Measurements from ENCODE around the gene SFMBT1. TPM values are rescaled to one million over a fixed set of nuclear protein-coding genes. Genes with fewer than 3 reads are reported as not detected.

Gene SFMBT1
- total and polyA plus RNA-seq, 2 of the 4 experiments (the other 2 are of a cell fraction) = 1.0 to 1.8 TPM

DNA sequence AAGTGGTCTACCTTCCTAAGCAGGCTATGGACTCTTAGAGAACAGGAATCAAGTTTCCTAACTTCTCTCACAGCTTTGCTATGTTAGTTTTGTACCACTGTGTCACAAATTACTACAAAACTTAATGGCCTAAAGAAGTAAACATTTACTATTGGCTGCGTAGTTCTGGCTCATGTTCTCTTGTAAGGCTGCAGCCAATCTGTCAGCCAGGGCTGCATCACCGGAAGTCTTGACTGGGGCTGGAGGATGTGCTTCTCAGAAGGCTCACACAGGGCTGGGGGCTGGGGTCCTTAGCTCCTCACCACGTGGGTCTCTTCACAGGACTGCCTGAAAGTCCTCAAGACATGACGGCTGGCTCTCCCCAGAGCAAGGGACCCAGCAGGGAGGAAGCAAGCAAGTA is 164.0 kb downstream of the SFMBT1 start:
- no peak overlapping the region for H3K9ac ChIP-seq (ENCODE audit: low read depth, low read length)
- H3K27me3 ChIP-seq (ENCODE audit: control insufficient read depth, insufficient read depth, low read length) = no peaks in the 10 kb centered on the region
- peak overlapping the region; percentile 32 for H2AFZ ChIP-seq (replicated peaks; ENCODE audit: low read length, poor library complexity)
- H4K91ac ChIP-seq (ENCODE audit: insufficient read depth, low read depth, low read length) = no peak overlapping the region
- H3K79me1 ChIP-seq (ENCODE audit: low read depth in 1 of 2, low read length in 2 of 2) = peaks cover 12 to 54% of the 10 kb centered on the region in 2 experiments
- intact Hi-C loops (cut with micrococcal nuclease) (no loop called here), dilution Hi-C loops (cut with HindIII; ENCODE audit: low sequenced_read_pairs, unreplicated experiment) (no loop called here), in situ Hi-C loops (cut with MboI; ENCODE audit: low sequenced_read_pairs) (no loop called here)
- H3K56ac ChIP-seq (ENCODE audit: extremely low read depth, insufficient read depth, low read length) = no peak overlapping the region
- peak overlapping the region; percentile 48 to 49; a peak in 2 of 4 replicates for H4K8ac ChIP-seq (ENCODE audit: low read depth in 2 of 2, low read length in 2 of 2)
- TF ChIP-seq RFX5 (IDR thresholded peaks at IDR 0.05; ENCODE audit: low read depth, low read length) = no peak
- TF ChIP-seq MXI1 (IDR thresholded peaks at IDR 0.05; ENCODE audit: borderline replicate concordance, low read depth, low read length) = no peak
- TF ChIP-seq NFE2L2 (IDR thresholded peaks at IDR 0.05; ENCODE audit: low read depth, low read length) = no peak
- TF ChIP-seq, protein P1, sequence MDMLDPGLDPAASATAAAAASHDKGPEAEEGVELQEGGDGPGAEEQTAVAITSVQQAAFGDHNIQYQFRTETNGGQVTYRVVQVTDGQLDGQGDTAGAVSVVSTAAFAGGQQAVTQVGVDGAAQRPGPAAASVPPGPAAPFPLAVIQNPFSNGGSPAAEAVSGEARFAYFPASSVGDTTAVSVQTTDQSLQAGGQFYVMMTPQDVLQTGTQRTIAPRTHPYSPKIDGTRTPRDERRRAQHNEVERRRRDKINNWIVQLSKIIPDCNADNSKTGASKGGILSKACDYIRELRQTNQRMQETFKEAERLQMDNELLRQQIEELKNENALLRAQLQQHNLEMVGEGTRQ (IDR thresholded peaks at IDR 0.05; ENCODE audit: low read depth, low read length) = no peak
- no peak for TF ChIP-seq MAZ (IDR thresholded peaks at IDR 0.05; ENCODE audit: borderline replicate concordance, low read depth, low read length)
- no peak for TF ChIP-seq BHLHE40 (IDR thresholded peaks at IDR 0.05; ENCODE audit: low read depth, low read length)
- TF ChIP-seq CHD1 (IDR thresholded peaks at IDR 0.05; ENCODE audit: low read depth, low read length) = no peak
- TF ChIP-seq RAD21 (IDR thresholded peaks at IDR 0.05; ENCODE audit: low read length) = no peak
- no peak overlapping the region for H2BK15ac ChIP-seq (ENCODE audit: low read depth, low read length)
- H2BK5ac ChIP-seq (ENCODE audit: low read depth, low read length, poor library complexity, severe bottlenecking) = no peak overlapping the region
- ATAC-seq (ENCODE audit: low read depth) (peak; percentile 96), DNase-seq (peak; percentile 67)
- H3K14ac ChIP-seq (replicated peaks; ENCODE audit: low read depth, low read length) = no peak overlapping the region
- no peaks in the 10 kb centered on the region for H4K20me1 ChIP-seq (ENCODE audit: insufficient read depth, low read length)
- peak overlapping the region; percentile 45; the same call in 1 of the 2 replicates for H3K27ac ChIP-seq (ENCODE audit: insufficient read depth, low read length)
- H3K4ac ChIP-seq (ENCODE audit: low read depth, low read length) = 0 out of 2 replicates have a peak overlapping the region, but pooled peaks have one; percentile 45
- H3K4me1 ChIP-seq (ENCODE audit: control insufficient read depth, insufficient read depth, low read length) = peaks cover 5% of the 10 kb centered on the region
- H2BK120ac ChIP-seq (ENCODE audit: low read depth, low read length) = no peak overlapping the region
- 5% methylated on average over 3 of the region's 4 CpGs; no CpG with 5 or more reads in 1 of the 2 experiments for WGBS, 2 experiments (ENCODE audit: extremely low coverage in 2 of 2, insufficient read length in 1 of 2)
- H3K18ac ChIP-seq (ENCODE audit: low read depth, low read length) = no peak overlapping the region
- H3K9me1 ChIP-seq (ENCODE audit: insufficient read depth, low read length) = peaks cover 5% of the 10 kb centered on the region; the same call in 1 of the 2 replicates
- H3K36me3 ChIP-seq (ENCODE audit: control insufficient read depth, insufficient read depth, low read length) = peaks cover 5% of the 10 kb centered on the region; the same call in 1 of the 2 replicates
- no peak overlapping the region; the same call in 1 of the 2 replicates for H2AK5ac ChIP-seq (ENCODE audit: low read depth, low read length)
- no peak overlapping the region for H3K23ac ChIP-seq (ENCODE audit: low read depth, low read length)
- ChIA-PET CTCF (interaction anchor here (0.8 to 1.5 kb wide), 3 partner anchors 8 to 12 kb away, joined by 3 read pairs; no protein-coding TSS in a partner anchor), POLR2A (ENCODE audit: unreplicated experiment) (no interaction called here)
- no peak overlapping the region for H3K4me3 ChIP-seq (ENCODE audit: insufficient read depth, low read depth, low read length)
- H3K4me2 ChIP-seq (ENCODE audit: low read depth, low read length) = no peak overlapping the region
- no peaks in the 10 kb centered on the region for H3K9me3 ChIP-seq (ENCODE audit: control insufficient read depth, insufficient read depth, low read length)
- peak overlapping the region; percentile 27; the same call in 1 of the 2 replicates for H4K5ac ChIP-seq (ENCODE audit: low read depth, low read length)
- no peak overlapping the region for H2AK9ac ChIP-seq (replicated peaks; ENCODE audit: low read depth, low read length, poor library complexity)
- no peak overlapping the region for H2BK20ac ChIP-seq (ENCODE audit: low read depth, low read length)
- BruUV-seq (replicated peaks) = no TSS peak

All from IMR-90 (cell line).